Stimulated activated memory B cell treated with anti-CD40 and anti-IgM and Interleukin-4, amounts not matched to agents 10 μg/mL and 1 μg/mL and 100 μg/mL, for 72 hours (primary cell): ENCODE data around the gene SPOCK3.

Source experiments
- ATAC-seq: fragments of 150-1000 bp; cut with Tn5 transposase; 2 replicates; pipeline ENCODE4 v1.10.0; 2021
- H3K27ac Mint-ChIP-seq: one replicate; pipeline ENCODE4 v1.8.0; 2022; ENCODE audit warnings: mild to moderate bottlenecking, mixed read lengths
- H3K27me3 Mint-ChIP-seq: one replicate; pipeline ENCODE4 v1.8.0; 2022; ENCODE audit warnings: mixed read lengths
- H3K36me3 Mint-ChIP-seq: one replicate; pipeline ENCODE4 v1.8.0; 2022; ENCODE audit warnings: mixed read lengths
- H3K4me1 Mint-ChIP-seq: one replicate; pipeline ENCODE4 v1.8.0; 2022; ENCODE audit warnings: mixed read lengths
- H3K4me3 Mint-ChIP-seq: one replicate; pipeline ENCODE4 v1.8.0; 2022; ENCODE audit warnings: mild to moderate bottlenecking, moderate library complexity, mixed read lengths
- H3K9me3 Mint-ChIP-seq: one replicate; pipeline ENCODE4 v1.8.0; 2022; ENCODE audit warnings: mixed read lengths

SPOCK3 gene

GRCh38 chr4:167114416-167114971 lies 119.8 kb downstream of the SPOCK3 start:
- no peaks in the 10 kb centered on the region for H3K27me3 Mint-ChIP-seq
- no peaks in the 10 kb centered on the region for H3K36me3 Mint-ChIP-seq
- H3K4me1 Mint-ChIP-seq = no peaks in the 10 kb centered on the region
- no peak overlapping the region for H3K4me3 Mint-ChIP-seq
- no peak for ATAC-seq
- no peak overlapping the region for H3K27ac Mint-ChIP-seq
- peaks cover 4% of the 10 kb centered on the region for H3K9me3 Mint-ChIP-seq

GRCh38 chr4:167111622-167112021 lies 122.7 kb downstream of the SPOCK3 start:
- Mint-ChIP-seq H3K4me1 (no peaks in the 10 kb centered on the region), H3K27me3 (no peaks in the 10 kb centered on the region), H3K27ac (no peak overlapping the region), H3K4me3 (no peak overlapping the region), H3K9me3 (peaks cover 4% of the 10 kb centered on the region), H3K36me3 (no peaks in the 10 kb centered on the region)
- ATAC-seq = no peak

GRCh38 chr4:167111092-167111491 lies 123.2 kb downstream of the SPOCK3 start:
- no peaks in the 10 kb centered on the region for H3K27me3 Mint-ChIP-seq
- ATAC-seq = no peak
- H3K4me3 Mint-ChIP-seq = no peak overlapping the region
- H3K9me3 Mint-ChIP-seq = peaks cover 4% of the 10 kb centered on the region
- H3K27ac Mint-ChIP-seq = no peak overlapping the region
- H3K36me3 Mint-ChIP-seq = no peaks in the 10 kb centered on the region
- H3K4me1 Mint-ChIP-seq = no peaks in the 10 kb centered on the region

GRCh38 chr4:167109859-167110258 lies 124.4 kb downstream of the SPOCK3 start:
- H3K4me3 Mint-ChIP-seq = no peak overlapping the region
- H3K4me1 Mint-ChIP-seq = no peaks in the 10 kb centered on the region
- H3K27me3 Mint-ChIP-seq = no peaks in the 10 kb centered on the region
- H3K36me3 Mint-ChIP-seq = no peaks in the 10 kb centered on the region
- ATAC-seq = no peak
- peaks cover 10% of the 10 kb centered on the region for H3K9me3 Mint-ChIP-seq
- H3K27ac Mint-ChIP-seq = no peak overlapping the region

- Mint-ChIP-seq H3K27ac (no peak overlapping the region), H3K4me1 (no peaks in the 10 kb centered on the region), H3K4me3 (no peak overlapping the region), H3K9me3 (peaks cover 10% of the 10 kb centered on the region), H3K27me3 (no peaks in the 10 kb centered on the region), H3K36me3 (no peaks in the 10 kb centered on the region)
- no peak for ATAC-seq
These were observed 128.4 kb downstream of the SPOCK3 start for GRCh38 chr4:167105857-167106256.

GRCh38 chr4:167102475-167102874 lies 131.8 kb downstream of the SPOCK3 start:
- Mint-ChIP-seq H3K4me1 (no peaks in the 10 kb centered on the region), H3K27ac (no peak overlapping the region), H3K27me3 (no peaks in the 10 kb centered on the region), H3K9me3 (peaks cover 9% of the 10 kb centered on the region), H3K4me3 (no peak overlapping the region), H3K36me3 (no peaks in the 10 kb centered on the region)
- ATAC-seq = no peak

GRCh38 chr4:167101035-167101434 lies 133.3 kb downstream of the SPOCK3 start:
- Mint-ChIP-seq H3K9me3 (peaks cover 9% of the 10 kb centered on the region), H3K4me1 (no peaks in the 10 kb centered on the region), H3K36me3 (no peaks in the 10 kb centered on the region), H3K27me3 (no peaks in the 10 kb centered on the region), H3K4me3 (no peak overlapping the region), H3K27ac (no peak overlapping the region)
- ATAC-seq = no peak

GRCh38 chr4:167100120-167100519 lies 134.2 kb downstream of the SPOCK3 start:
- H3K4me3 Mint-ChIP-seq = no peak overlapping the region
- no peaks in the 10 kb centered on the region for H3K4me1 Mint-ChIP-seq
- H3K36me3 Mint-ChIP-seq = no peaks in the 10 kb centered on the region
- H3K27ac Mint-ChIP-seq = no peak overlapping the region
- no peaks in the 10 kb centered on the region for H3K27me3 Mint-ChIP-seq
- ATAC-seq = no peak
- peaks cover 3% of the 10 kb centered on the region for H3K9me3 Mint-ChIP-seq

GRCh38 chr4:167088115-167088514 lies 146.2 kb downstream of the SPOCK3 start:
- no peaks in the 10 kb centered on the region for H3K27me3 Mint-ChIP-seq
- no peaks in the 10 kb centered on the region for H3K36me3 Mint-ChIP-seq
- no peak overlapping the region for H3K27ac Mint-ChIP-seq
- H3K4me1 Mint-ChIP-seq = no peaks in the 10 kb centered on the region
- ATAC-seq = no peak
- peaks cover 2% of the 10 kb centered on the region for H3K9me3 Mint-ChIP-seq
- no peak overlapping the region for H3K4me3 Mint-ChIP-seq

GRCh38 chr4:167084321-167084720 lies 150.0 kb downstream of the SPOCK3 start:
- ATAC-seq = no peak
- Mint-ChIP-seq H3K27me3 (no peaks in the 10 kb centered on the region), H3K27ac (no peak overlapping the region), H3K9me3 (peaks cover 3% of the 10 kb centered on the region), H3K36me3 (no peaks in the 10 kb centered on the region), H3K4me3 (no peak overlapping the region), H3K4me1 (no peaks in the 10 kb centered on the region)

- H3K4me1 Mint-ChIP-seq = no peaks in the 10 kb centered on the region
- no peak for ATAC-seq
- H3K4me3 Mint-ChIP-seq = no peak overlapping the region
- no peaks in the 10 kb centered on the region for H3K36me3 Mint-ChIP-seq
- peaks cover 3% of the 10 kb centered on the region for H3K9me3 Mint-ChIP-seq
- H3K27ac Mint-ChIP-seq = no peak overlapping the region
- no peaks in the 10 kb centered on the region for H3K27me3 Mint-ChIP-seq
These were observed 154.5 kb downstream of the SPOCK3 start for GRCh38 chr4:167079762-167080161.

GRCh38 chr4:167052631-167053091 lies 181.6 kb downstream of the SPOCK3 start:
- no peak overlapping the region for H3K4me3 Mint-ChIP-seq
- H3K27me3 Mint-ChIP-seq = no peaks in the 10 kb centered on the region
- no peak for ATAC-seq
- H3K9me3 Mint-ChIP-seq = no peaks in the 10 kb centered on the region
- H3K4me1 Mint-ChIP-seq = no peaks in the 10 kb centered on the region
- H3K27ac Mint-ChIP-seq = no peak overlapping the region
- H3K36me3 Mint-ChIP-seq = no peaks in the 10 kb centered on the region

GRCh38 chr4:167049257-167049656 lies 185.0 kb downstream of the SPOCK3 start:
- no peaks in the 10 kb centered on the region for H3K9me3 Mint-ChIP-seq
- no peaks in the 10 kb centered on the region for H3K27me3 Mint-ChIP-seq
- ATAC-seq = no peak
- H3K4me3 Mint-ChIP-seq = no peak overlapping the region
- no peaks in the 10 kb centered on the region for H3K36me3 Mint-ChIP-seq
- H3K27ac Mint-ChIP-seq = no peak overlapping the region
- no peaks in the 10 kb centered on the region for H3K4me1 Mint-ChIP-seq

- no peaks in the 10 kb centered on the region for H3K36me3 Mint-ChIP-seq
- no peaks in the 10 kb centered on the region for H3K9me3 Mint-ChIP-seq
- ATAC-seq = no peak
- no peak overlapping the region for H3K4me3 Mint-ChIP-seq
- no peaks in the 10 kb centered on the region for H3K27me3 Mint-ChIP-seq
- no peaks in the 10 kb centered on the region for H3K4me1 Mint-ChIP-seq
- H3K27ac Mint-ChIP-seq = no peak overlapping the region
These were observed 192.8 kb downstream of the SPOCK3 start for GRCh38 chr4:167041524-167041923.

GRCh38 chr4:167035390-167035789 lies 198.9 kb downstream of the SPOCK3 start:
- Mint-ChIP-seq H3K36me3 (no peaks in the 10 kb centered on the region), H3K4me3 (no peak overlapping the region), H3K27ac (no peak overlapping the region), H3K4me1 (no peaks in the 10 kb centered on the region), H3K27me3 (no peaks in the 10 kb centered on the region), H3K9me3 (no peaks in the 10 kb centered on the region)
- ATAC-seq = no peak

- no peak for ATAC-seq
These were observed 199.3 kb downstream of the SPOCK3 start for GRCh38 chr4:167034983-167035382.

GRCh38 chr4:167032871-167033270 lies 201.4 kb downstream of the SPOCK3 start:
- no peak for ATAC-seq
- Mint-ChIP-seq H3K27ac (no peak overlapping the region), H3K27me3 (no peaks in the 10 kb centered on the region), H3K9me3 (no peaks in the 10 kb centered on the region), H3K4me3 (no peak overlapping the region), H3K36me3 (no peaks in the 10 kb centered on the region), H3K4me1 (no peaks in the 10 kb centered on the region)

More at GRCh38 chr4:167034983-167035382, 199.3 kb downstream of the SPOCK3 start:
- H3K27me3 Mint-ChIP-seq = no peaks in the 10 kb centered on the region
- no peaks in the 10 kb centered on the region for H3K9me3 Mint-ChIP-seq
- H3K36me3 Mint-ChIP-seq = no peaks in the 10 kb centered on the region
- H3K4me1 Mint-ChIP-seq = no peaks in the 10 kb centered on the region
- H3K4me3 Mint-ChIP-seq = no peak overlapping the region
- no peak overlapping the region for H3K27ac Mint-ChIP-seq
